ENCODE measurements around the gene NUP35.

Gene NUP35

DNA sequence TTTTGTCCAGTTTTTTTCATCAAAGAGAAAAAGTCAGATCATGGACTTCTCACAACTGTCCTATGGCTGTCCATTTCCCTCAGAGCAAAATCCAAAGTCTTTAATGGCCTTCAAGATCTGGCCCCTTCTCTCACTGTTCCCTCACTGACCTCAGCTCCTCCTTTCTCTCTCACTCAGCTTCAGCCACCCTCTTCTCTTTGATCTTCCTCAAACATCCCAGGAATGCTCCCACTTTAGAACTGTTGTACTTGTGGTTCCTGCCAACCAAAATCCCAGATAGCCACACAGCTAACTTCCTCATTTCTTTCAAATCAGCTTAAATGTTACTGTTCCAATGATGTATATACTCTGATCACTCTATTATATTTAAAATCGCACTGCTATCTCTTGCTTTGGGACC lies 82.9 kb downstream of the NUP35 start:
- Histone ChIP-seq H3K4me3 (ENCODE audit: low read depth, low read length) (no peak overlapping the region), H3K36me3 (ENCODE audit: insufficient read depth, low read length) (0 out of 2 replicates have a peak, but pooled peaks cover 3% of the 10 kb centered on the region), H3K4me1 (ENCODE audit: control insufficient read depth, insufficient read depth, low read length, unreplicated experiment) (no peaks in the 10 kb centered on the region)

DNA sequence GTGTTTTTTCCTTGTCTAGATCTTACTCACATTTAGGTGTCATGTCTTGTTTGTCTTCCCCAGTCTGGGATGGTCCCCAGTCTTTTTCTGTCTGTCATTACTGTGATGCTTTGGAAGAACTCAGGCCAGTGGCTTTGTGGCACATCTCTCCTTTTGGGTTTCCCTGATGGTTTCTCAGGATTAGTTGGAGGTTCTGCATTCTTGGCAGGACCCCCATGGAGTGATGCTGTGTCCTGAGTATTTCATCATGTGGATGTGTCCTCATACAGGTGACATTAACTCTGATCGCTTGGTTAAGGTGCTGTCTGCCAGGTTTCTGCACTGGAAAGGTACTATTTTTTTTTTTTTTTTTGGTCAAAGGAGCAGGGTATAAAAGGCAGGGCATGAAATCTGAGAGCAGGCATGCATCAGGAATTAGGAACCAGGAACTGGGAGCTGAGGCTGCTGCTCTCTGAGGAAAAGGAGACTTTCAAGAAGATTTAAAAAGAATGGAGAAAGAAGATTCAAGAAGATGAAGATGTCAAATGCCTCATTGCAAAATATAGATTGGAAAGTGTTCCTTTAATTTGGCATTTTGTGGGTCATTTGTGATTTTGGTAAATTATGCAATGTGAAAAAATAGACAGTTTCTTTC lies 85.3 kb downstream of the NUP35 start:
- no peak overlapping the region for H3K4me3 ChIP-seq (ENCODE audit: low read depth, low read length)
- H3K79me2 ChIP-seq (ENCODE audit: control insufficient read depth, insufficient read depth, low read length, unreplicated experiment), result no peaks in the 10 kb centered on the region
- H3K27ac ChIP-seq (ENCODE audit: low read depth, low read length), result no peak overlapping the region
- H3K36me3 ChIP-seq (ENCODE audit: insufficient read depth, low read length), result 0 out of 2 replicates have a peak, but pooled peaks cover 3% of the 10 kb centered on the region
- H3K27me3 ChIP-seq (ENCODE audit: insufficient read depth, low read length), result no peaks in the 10 kb centered on the region
- H3K4me1 ChIP-seq (ENCODE audit: control insufficient read depth, insufficient read depth, low read length, unreplicated experiment), result no peaks in the 10 kb centered on the region
- no peak overlapping the region for H2AFZ ChIP-seq (ENCODE audit: low read length, unreplicated experiment)

More for the DNA sequence above, 82.9 kb downstream of the NUP35 start:
- Histone ChIP-seq H3K79me2 (ENCODE audit: control insufficient read depth, insufficient read depth, low read length, unreplicated experiment) (no peaks in the 10 kb centered on the region), H3K27me3 (ENCODE audit: insufficient read depth, low read length) (no peaks in the 10 kb centered on the region), H3K27ac (ENCODE audit: low read depth, low read length) (no peak overlapping the region), H2AFZ (ENCODE audit: low read length, unreplicated experiment) (no peak overlapping the region)
